HG02870 (cell line): ENCODE measurements around the gene EMILIN3.
"Not testable (repeated sequence)": the region's sequence is repeated elsewhere in the genome, so short reads cannot be mapped to it uniquely, and the experiment has no call there.

Experiments
- ATAC-seq: cut with Tn5 transposase; IDR thresholded peaks from one replicate; pipeline ENCODE4 v1.9.1; 2021; ENCODE audit warnings: mild to moderate bottlenecking, moderate library complexity; ENCODE audit not compliant: unreplicated experiment

EMILIN3 gene

GRCh38 chr20:41329435-41330342 lies 36.9 kb downstream of the EMILIN3 start:
- peak; percentile 66 for ATAC-seq

DNA sequence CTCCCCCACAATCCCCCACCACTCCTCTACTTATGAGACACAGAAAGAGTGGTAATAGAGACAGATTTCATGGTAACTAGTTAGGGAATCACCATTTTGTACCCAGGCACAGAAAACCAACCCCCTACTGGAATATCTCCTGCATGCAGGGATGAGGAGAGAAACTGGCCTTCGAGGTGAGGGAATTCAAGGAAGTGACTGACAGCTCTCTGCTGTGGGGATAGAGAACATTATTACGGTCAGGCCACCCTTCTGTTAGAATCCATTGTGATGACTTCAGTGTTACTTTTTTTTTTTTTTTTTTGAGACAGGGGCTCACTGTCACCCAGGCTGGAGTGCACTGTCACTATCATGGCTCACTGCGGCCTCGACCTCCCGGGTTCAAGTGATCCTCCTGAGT lies 39.4 kb downstream of the EMILIN3 start:
- no peak for ATAC-seq

DNA sequence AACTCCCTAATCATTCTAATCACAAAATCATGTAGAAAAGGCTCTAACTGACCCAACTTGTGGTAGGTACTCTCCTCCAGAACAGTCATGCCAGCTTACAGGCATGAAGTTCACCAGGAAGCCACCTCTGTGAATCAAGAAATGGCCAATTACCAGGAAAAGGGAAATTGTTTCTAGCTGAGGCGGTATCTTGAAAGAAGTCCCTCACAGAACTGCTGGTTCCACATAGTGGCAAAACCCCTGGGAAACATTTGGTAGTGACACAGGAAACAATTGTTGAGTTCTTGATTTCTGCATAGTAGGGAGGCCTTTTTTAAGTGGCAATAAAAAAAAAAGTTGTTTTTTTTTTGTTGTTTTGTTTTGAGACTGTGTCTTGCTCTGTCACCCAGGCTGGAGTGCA lies 45.6 kb downstream of the EMILIN3 start:
- no peak for ATAC-seq

GRCh38 chr20:41320441-41320840 lies 46.2 kb downstream of the EMILIN3 start:
- ATAC-seq = no peak

- no peak for ATAC-seq
Observed at GRCh38 chr20:41318271-41318649, 48.4 kb downstream of the EMILIN3 start.

GRCh38 chr20:41317546-41318270 lies 48.9 kb downstream of the EMILIN3 start, which contains the start of gene ZHX3:
TSS of gene ZHX3 (minus strand) at chr20:41317731. CDS start at chr20:41204916, 112,815 bp downstream.
- peak; percentile 98 for ATAC-seq

DNA sequence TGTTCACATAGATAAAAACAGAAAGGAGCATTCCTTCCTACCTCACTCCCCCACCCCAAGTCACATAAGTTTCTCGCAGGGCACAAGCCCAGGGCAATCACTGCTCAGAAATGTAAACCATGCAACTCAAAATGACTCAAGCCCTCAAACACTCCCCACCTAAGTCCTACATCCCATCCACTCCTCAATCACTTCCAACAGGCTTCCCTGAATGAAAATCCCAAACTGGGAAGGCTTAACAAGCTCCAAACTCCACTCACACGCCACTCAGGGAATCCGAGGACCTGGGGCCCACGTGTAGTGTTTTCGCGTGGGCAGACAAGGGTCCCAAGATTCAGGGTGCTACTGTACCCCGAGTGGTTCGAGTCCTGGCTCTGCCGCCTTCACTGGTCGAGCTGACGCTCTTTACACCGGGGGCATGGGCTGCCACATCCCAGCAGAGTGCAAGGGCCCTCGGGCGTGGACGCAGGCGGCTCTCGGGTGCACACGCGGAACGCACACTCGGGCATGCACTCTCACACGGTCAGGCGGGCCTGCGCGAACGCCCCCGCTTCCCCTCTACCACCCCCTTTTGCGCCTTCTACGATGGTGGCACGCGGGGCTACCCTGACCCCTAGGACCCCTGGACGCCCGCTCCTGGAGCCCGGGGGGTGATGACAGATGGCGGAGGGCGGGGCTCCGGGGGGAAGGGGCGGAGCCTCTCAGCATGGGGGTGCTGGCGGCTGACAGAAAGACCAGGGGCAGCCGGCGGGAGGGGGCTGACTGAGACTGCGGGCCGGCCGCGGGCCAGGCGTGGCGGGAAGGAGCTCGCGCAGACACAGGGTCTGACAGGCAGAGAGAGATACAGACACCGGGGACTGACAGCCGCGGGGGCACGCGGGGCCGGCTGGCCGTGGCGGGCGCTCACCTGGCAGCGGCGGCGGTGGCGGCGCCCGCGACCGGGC lies 49.7 kb downstream of the EMILIN3 start:
- peak; percentile 66 for ATAC-seq

GRCh38 chr20:41316051-41316450 lies 50.6 kb downstream of the EMILIN3 start:
- ATAC-seq = no peak

- no peak for ATAC-seq
Observed at GRCh38 chr20:41314386-41314785, 52.2 kb downstream of the EMILIN3 start.

DNA sequence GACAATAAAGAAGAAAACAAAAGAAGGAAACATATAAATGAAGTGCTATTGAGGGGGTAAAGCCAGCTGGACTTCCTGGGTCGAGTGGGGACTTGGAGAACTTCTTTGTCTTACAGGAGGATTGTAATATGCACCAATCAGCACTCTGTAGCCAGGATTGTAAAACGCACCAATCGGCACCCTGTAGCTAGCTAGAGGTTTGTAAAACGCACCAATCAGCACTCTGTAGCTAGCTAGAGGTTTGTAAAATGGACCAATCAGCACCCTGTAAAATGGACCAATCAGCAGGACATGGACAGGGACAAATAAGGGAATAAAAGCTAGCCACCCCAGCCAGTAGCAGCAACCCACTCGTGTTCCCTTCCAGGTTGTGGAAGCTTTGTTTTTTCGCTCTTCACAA lies 54.6 kb downstream of the EMILIN3 start:
- not testable (repeated sequence) for ATAC-seq
